Lung (tissue), 12 donors: ENCODE data around the gene IL3RA. TPM values are rescaled to one million over a fixed set of nuclear protein-coding genes. Genes with fewer than 3 reads are reported as not detected.
"Not testable (repeated sequence)": the region's sequence is repeated elsewhere in the genome, so short reads cannot be mapped to it uniquely, and the experiment has no call there.

Experiments
- ATAC-seq: fragments of 200-7000 bp; cut with Tn5 transposase; one replicate; pipeline ENCODE4 v1.9.1; 2020; ENCODE audit warnings: moderate number of reproducible peaks; ENCODE audit not compliant: insufficient read depth, low FRiP score
- DNase-seq, 3 donors: peaks; one replicate each; pipeline ENCODE4 v3.0.0-alpha.2; 2013 to 2017
- H3K27ac ChIP-seq, 2 donors: one replicate each; pipeline ENCODE4 v1.5.1; 2013; ENCODE audit warnings: mild to moderate bottlenecking in 2 of 2, moderate library complexity in 2 of 2, control low read depth in 1 of 2, inconsistent platforms in 1 of 2, low read depth in 1 of 2, low read length in 1 of 2
- H3K27me3 ChIP-seq, 3 donors: one replicate each; pipeline ENCODE4 v1.5.1; 2013; ENCODE audit warnings: low read length in 2 of 3; ENCODE audit not compliant: control insufficient read depth in 3 of 3, insufficient read depth in 3 of 3
- H3K36me3 ChIP-seq, 4 donors: one replicate each; pipeline ENCODE4 v1.5.1; 2013; ENCODE audit warnings: low read length in 4 of 4, mild to moderate bottlenecking in 1 of 4, moderate library complexity in 1 of 4; ENCODE audit not compliant: control insufficient read depth in 4 of 4, insufficient read depth in 4 of 4
- H3K4me1 ChIP-seq, 5 donors: one replicate each; pipeline ENCODE4 v1.5.1; 2013; ENCODE audit warnings: low read length in 5 of 5, mild to moderate bottlenecking in 2 of 5, moderate library complexity in 1 of 5; ENCODE audit not compliant: control insufficient read depth in 5 of 5, insufficient read depth in 5 of 5
- H3K4me3 ChIP-seq: one replicate; pipeline ENCODE4 v1.5.1; 2013; ENCODE audit warnings: mild to moderate bottlenecking, control low read depth, moderate library complexity
- H3K9ac ChIP-seq, 2 donors: one replicate each; pipeline ENCODE4 v1.5.1; 2013; ENCODE audit warnings: low read length in 2 of 2, control low read depth in 1 of 2; ENCODE audit not compliant: insufficient read depth in 1 of 2
- H3K9me3 ChIP-seq, 4 donors: one replicate each; pipeline ENCODE4 v1.5.1; 2013; ENCODE audit warnings: low read length in 3 of 4, mild to moderate bottlenecking in 1 of 4, moderate library complexity in 1 of 4; ENCODE audit not compliant: control insufficient read depth in 4 of 4, insufficient read depth in 3 of 4
- CTCF ChIP-seq: IDR thresholded peaks from 2 replicates; pipeline ENCODE4 v1.5.1; 2012; ENCODE audit warnings: mild to moderate bottlenecking; ENCODE audit errors: control extremely low read depth, extremely low read depth
- WGBS, 2 donors: extraction: QIAGEN DNeasy Blood & Tissue Kit; methylation state at CpG; one replicate each; pipeline ENCODE4 v1.1.7; 2013; 5-methylcytosine and 5-hydroxymethylcytosine counted together
- polyA plus RNA-seq, 2 donors: library from polyadenylated mRNA; stranded (reverse); fragments of 200-250 nt; gene quantifications; one replicate each; pipeline ENCODE4 v1.2.1, GENCODE V29; 2013
- total RNA-seq, 2 donors: library from RNA; depleted of rRNA in 1 of 2; stranded (reverse); fragments of >200 nt in 1 of 2; gene quantifications; one replicate each; pipeline ENCODE4 v1.2.1, GENCODE V29; 2014 to 2021
- donor health status: control.
- donor health status: control.
- donor health status: Bipolar disorder and iron deficiency.
- donor health status: healthy.
- donor health status: DM: yes; HTN: yes; CAD: no.

The IL3RA gene
- total and polyA plus RNA-seq, 4 donors = 19.2 to 52.2 (median 20.5) TPM

GRCh38 chrX:1360171-1360570, 23.6 kb downstream of the IL3RA start:
- H3K36me3 ChIP-seq = peaks cover 0 to 23% (median 4%) of the 10 kb centered on the region in 4 donors
- 91 to 93% methylated on average over 2 of the region's 2 CpGs for WGBS, 2 donors

DNA sequence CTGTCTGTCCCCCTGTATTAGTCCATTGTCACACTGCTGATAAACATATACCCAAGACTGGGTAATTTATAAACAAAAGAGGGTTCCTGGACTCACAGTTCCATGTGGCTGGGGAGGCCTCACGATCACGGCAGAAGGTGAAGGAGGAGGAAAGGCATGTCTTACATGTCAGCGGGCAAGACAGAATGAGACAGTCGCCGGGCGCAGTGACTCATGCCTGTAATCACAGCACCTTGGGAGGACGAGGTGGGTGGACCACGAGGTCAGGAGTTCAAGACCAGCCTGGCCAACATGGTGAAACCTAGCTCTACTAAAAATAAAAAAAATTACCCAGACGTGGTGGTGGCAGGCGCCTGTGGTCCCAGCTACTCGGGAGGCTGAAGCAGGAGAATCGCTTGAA, 24.7 kb downstream of the IL3RA start:
- no peak for DNase-seq
- H3K27me3 ChIP-seq = no peaks in the 10 kb centered on the region
- no peaks in the 10 kb centered on the region for H3K4me1 ChIP-seq
- no peak for TF ChIP-seq CTCF
- no peak overlapping the region for H3K9ac ChIP-seq
- WGBS, 2 donors = 78 to 87% methylated on average over 12 of the region's 12 CpGs
- no peak overlapping the region for H3K4me3 ChIP-seq
- H3K9me3 ChIP-seq = peaks cover 0 to 6% (median 0%) of the 10 kb centered on the region in 4 donors
- no peak for ATAC-seq
- no peak overlapping the region for H3K27ac ChIP-seq
- H3K36me3 ChIP-seq = peaks cover 0 to 18% (median 4%) of the 10 kb centered on the region in 4 donors

More at GRCh38 chrX:1360171-1360570, 23.6 kb downstream of the IL3RA start:
- Histone ChIP-seq H3K4me1 (no peaks in the 10 kb centered on the region), H3K27ac (no peak overlapping the region), H3K4me3 (no peak overlapping the region), H3K9me3 (peaks cover 0 to 6% (median 0%) of the 10 kb centered on the region in 4 donors), H3K9ac (no peak overlapping the region), H3K27me3 (no peaks in the 10 kb centered on the region)
- TF ChIP-seq CTCF = no peak
- DNase-seq = no peak
- ATAC-seq = no peak

DNA sequence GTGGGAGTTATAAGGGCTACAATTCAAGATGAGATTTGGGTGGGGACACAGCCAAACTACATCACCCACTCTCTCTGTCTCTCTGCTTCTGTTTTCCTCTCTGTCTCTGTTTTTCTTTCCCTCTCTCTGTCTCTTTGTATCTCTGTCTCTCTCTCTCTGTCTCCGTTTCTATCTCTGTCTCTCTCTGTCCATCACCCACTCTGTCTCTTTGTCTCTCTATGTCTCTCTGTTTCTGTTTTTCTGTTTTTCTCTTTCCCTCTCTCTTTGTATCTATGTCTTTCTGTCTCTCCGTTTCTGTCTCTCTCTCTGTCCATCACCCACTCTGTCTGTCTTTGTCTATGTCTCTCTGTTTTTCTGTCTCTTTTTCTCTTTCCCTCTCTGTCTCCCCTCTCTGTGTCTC, 25.3 kb downstream of the IL3RA start:
- no peak for ATAC-seq

GRCh38 chrX:1366363-1366762, 29.8 kb downstream of the IL3RA start:
- not testable (repeated sequence) for H3K4me3 ChIP-seq, DNase-seq, ATAC-seq, H3K27ac ChIP-seq, H3K9ac ChIP-seq, H3K36me3 ChIP-seq, H3K27me3 ChIP-seq, H3K9me3 ChIP-seq, H3K4me1 ChIP-seq
- WGBS, 2 donors = 93 to 97% methylated on average over 5 to 45 of the region's 63 CpGs

More for the DNA sequence above, 25.3 kb downstream of the IL3RA start:
- Histone ChIP-seq H3K27me3 (no peaks in the 10 kb centered on the region), H3K9me3 (peaks cover 0 to 6% (median 0%) of the 10 kb centered on the region in 4 donors), H3K27ac (no peak overlapping the region), H3K9ac (no peak overlapping the region), H3K36me3 (peaks cover 0 to 18% (median 4%) of the 10 kb centered on the region in 4 donors), H3K4me1 (no peaks in the 10 kb centered on the region), H3K4me3 (no peak overlapping the region)
- DNase-seq = no peak
- WGBS, 2 donors = 94 to 95% methylated on average over 2 of the region's 2 CpGs
- TF ChIP-seq CTCF = no peak
